CD4-positive, alpha-beta T cell treated with Interleukin-4 for 1 hour (primary cell): ENCODE results near the gene SERPINC1.
"Not testable (repeated sequence)": the region's sequence is repeated elsewhere in the genome, so short reads cannot be mapped to it uniquely, and the experiment has no call there.

ENCODE experiments used
- DNase-seq, 2 donors: peaks; one replicate each; pipeline ENCODE4 v3.0.0-alpha.2; 2020 to 2022

SERPINC1 gene

DNA sequence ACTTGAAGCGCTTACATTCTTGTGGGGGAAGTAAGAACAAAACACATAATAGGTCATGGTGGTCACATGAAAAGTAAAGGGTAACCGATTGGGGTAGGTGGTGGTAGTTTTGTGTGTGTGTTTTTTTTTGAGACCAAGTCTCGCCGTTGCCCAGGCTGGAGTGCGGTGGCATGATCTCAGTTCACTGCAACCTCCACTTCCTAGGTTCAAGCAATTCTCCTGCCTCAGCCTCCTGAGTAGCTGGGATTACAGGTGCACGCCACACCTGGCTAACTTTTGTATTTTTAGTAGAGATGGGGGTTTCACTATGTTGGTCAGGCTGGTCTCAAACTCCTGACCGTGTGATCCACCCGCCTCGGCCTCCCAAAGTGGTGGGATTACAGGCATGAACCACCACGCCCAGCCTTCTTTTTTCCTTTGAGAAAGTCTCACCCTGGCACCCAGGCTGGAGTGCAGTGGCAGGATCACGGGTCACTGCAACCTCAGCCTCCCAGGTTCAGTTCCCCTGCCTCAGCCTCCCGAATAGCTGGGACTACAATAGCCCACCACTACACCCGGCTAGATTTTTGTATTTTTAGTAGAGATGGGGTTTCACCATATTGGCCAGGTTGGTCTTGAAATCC is 54.9 kb downstream of the SERPINC1 start:
- DNase-seq, result not testable (repeated sequence)

DNA sequence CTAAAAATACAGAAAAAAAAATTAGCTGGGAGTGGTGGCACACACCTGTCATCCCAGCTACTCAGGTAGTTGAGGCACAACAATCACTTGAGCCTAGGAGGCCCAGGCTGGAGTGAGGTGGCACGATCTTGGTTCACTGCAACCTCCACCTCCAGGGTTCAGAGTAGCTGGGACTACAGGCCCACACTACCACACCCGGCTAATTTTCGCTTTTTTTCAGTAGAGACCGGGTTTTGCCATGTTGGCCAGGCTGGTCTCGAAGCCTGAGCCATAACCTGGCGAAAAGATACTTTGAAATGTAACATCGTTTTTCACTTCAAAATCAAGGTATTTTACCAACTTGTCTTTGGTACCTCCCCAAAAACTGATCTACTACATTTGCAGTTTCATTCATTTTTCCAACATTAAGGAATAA is 55.4 kb downstream of the SERPINC1 start:
- no peak for DNase-seq

DNA sequence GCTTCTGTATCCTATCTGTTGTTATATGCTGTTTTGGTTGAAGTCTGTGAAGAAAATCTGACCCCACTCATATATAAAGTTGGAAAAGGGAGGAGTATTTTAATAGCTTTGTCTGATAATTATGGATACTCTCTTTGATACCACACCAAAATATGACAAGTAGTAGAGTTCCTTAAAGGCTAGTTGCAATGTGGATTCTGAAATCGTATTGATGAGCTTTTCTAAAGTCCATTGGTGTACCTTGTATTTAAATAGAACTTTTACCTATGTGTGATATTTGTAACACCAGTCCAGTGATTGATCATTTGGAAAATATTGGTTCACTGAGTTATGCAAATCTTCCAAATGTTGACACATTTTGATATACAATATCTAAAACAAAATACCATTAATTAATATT is 57.1 kb downstream of the SERPINC1 start:
- DNase-seq, result no peak

DNA sequence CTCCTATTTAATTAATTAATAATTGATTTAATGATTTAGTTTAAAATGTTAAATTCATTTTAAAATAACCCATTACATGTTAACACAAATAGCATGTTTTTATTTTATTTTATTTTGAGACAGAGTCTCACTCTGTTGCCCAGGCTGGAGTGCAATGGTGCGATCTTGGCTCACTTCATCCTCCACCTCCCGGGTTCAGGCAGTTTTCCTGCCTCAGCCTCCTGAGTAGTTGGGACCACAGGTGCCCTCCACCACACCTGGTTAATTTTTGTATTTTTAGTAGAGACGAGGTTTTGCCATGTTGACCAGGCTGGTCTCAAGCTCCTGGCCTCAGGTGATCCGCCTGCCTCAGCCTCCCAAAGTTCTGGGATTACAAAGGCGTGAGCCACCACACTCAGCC is 57.6 kb downstream of the SERPINC1 start:
- not testable (repeated sequence) for DNase-seq

DNA sequence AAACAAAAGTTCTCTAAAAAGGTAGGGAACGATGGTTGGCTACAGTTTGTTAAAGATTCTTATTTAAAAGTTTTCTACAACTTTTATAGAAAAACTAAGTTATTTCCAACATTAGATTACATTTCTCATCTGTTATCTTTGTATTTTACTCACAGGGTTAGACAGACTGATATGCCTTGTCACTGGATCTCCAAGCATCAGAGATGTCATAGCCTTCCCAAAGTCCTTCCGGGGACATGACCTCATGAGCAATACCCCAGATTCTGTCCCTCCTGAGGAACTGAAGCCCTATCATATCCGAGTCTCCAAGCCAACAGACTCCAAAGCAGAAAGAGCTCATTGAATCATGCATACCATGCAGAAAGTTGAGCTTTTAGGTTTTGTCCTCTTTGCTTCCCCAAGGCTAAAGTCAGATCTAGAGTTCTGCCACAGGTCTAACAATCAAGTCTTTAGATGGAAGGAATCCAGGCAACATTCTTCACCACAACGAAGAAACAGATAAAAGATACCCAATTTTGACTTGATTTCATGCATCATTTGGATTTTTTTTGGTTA is 59.7 kb downstream of the SERPINC1 start:
- DNase-seq, result no peak

DNA sequence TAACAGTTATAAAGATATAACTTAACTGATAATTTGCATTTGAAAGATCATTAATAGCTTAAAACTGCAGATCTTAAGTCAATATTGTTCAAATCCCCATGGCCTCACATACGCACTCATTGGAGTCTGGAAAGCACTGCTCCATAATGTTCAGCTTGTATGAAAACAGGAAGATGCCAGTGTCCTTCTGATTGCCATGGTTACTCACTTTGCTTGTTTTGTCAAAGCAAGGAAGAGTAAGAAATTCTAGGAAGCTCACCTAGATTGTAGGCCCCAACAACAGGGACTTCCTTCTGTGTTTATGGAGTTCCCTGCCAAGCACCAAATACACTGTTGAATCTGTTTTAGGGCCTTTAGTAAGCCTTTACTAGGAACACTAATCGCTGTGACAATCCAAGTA is 60.2 kb downstream of the SERPINC1 start:
- DNase-seq, result no peak

DNA sequence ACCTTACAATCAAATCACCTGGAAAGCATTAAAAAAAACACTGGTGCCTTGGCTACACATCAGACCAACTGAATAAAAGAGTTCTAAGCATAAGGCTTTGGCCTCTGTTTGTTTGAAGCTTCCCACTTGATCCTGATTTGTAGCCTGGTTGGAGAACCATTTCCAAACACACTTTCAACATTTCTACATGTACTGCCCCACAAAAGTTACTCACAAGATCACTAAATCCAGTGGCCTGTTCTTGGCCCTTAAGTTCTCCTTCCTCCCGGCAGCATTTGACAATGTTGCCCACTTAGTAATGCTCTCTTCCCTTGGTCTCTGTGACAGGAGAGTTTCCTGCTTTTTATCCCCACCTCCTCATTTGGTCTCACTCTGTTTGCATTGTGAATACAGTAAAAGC is 61.1 kb downstream of the SERPINC1 start:
- DNase-seq, result no peak
